ENCODE results near the gene SLX1A. TPM values are rescaled to one million over a fixed set of nuclear protein-coding genes. Genes with fewer than 3 reads are reported as not detected.
"Not testable (repeated sequence)": the region's sequence is repeated elsewhere in the genome, so short reads cannot be mapped to it uniquely, and the experiment has no call there.

SLX1A gene
- total RNA-seq, 4 donors from 2014 or later: 16.6 to 68.9 (median 29.6) TPM

- TF ChIP-seq CTCF (IDR thresholded peaks at IDR 0.05; ENCODE audit: low read depth): no peak
Measured at GRCh38 chr16:30186444-30186781, 7.3 kb upstream of the SLX1A start.

GRCh38 chr16:30186782-30187555 is 6.7 kb upstream of the SLX1A start:
- no peak for TF ChIP-seq CTCF (IDR thresholded peaks at IDR 0.05; ENCODE audit: low read depth)

GRCh38 chr16:30187556-30187865 is 6.2 kb upstream of the SLX1A start:
- no peak for TF ChIP-seq CTCF (IDR thresholded peaks at IDR 0.05; ENCODE audit: low read depth)

- no peak for TF ChIP-seq CTCF (IDR thresholded peaks at IDR 0.05; ENCODE audit: low read depth)
Measured at GRCh38 chr16:30187971-30188561, 5.6 kb upstream of the SLX1A start.

- not testable (repeated sequence) for TF ChIP-seq CTCF (IDR thresholded peaks at IDR 0.05; ENCODE audit: low read depth)
Measured at GRCh38 chr16:30199049-30199448, 5.4 kb downstream of the SLX1A start, which contains the start of gene SULT1A3. Gene SULT1A3 (plus strand): TSS chr16:30199255. CDS start chr16:30200729, 1,474 bp downstream.

Small RNA genes within 50 kb of the gene (small RNA-seq; reads per million reads assigned to genes)
- not detected for gene AC106782.4

Other genes starting within 250 kb of the SLX1A start
- 100 to 1,000 TPM in 3 of 4 donors, 10 to 100 TPM in 1; 53.8 to 149 (median 120) TPM for gene TMEM219, start 231.8 kb upstream of the SLX1A start, total RNA-seq
- gene TAOK2, start 220.0 kb upstream of the SLX1A start, total RNA-seq: 10 to 100 TPM; 25.7 to 87.0 (median 31.4) TPM
- 10 to 100 TPM; 11.9 to 15.3 (median 14.2) TPM for gene HIRIP3, start 198.3 kb upstream of the SLX1A start, total RNA-seq
- 10 to 100 TPM in 3 of 4 donors, 1 to 10 TPM in 1; 8.5 to 45.0 (median 24.3) TPM for gene INO80E, start 197.6 kb upstream of the SLX1A start, total RNA-seq
- gene DOC2A, start 182.8 kb upstream of the SLX1A start, total RNA-seq: under 1 TPM in 2 of 4 donors, not detected in 2; 0.66 to 0.85 TPM
- gene C16orf92, start 170.7 kb upstream of the SLX1A start, total RNA-seq: not detected
- not detected for gene TLCD3B, start 162.6 kb upstream of the SLX1A start, total RNA-seq
- 100 to 1,000 TPM; 526 to 986 (median 599) TPM for gene ALDOA, start 128.1 kb upstream of the SLX1A start, total RNA-seq
- gene PPP4C, start 117.9 kb upstream of the SLX1A start, total RNA-seq: 10 to 100 TPM; 38.2 to 46.6 (median 43.6) TPM
- gene TBX6, start 102.0 kb upstream of the SLX1A start, total RNA-seq: 1 to 10 TPM in 1 of 4 donors, under 1 TPM in 2, not detected in 1; 0.38 to 1.2 (median 0.44) TPM
- 100 to 1,000 TPM in 2 of 4 donors, 10 to 100 TPM in 2; 54.8 to 105 (median 96.5) TPM for gene YPEL3, start 97.7 kb upstream of the SLX1A start, total RNA-seq
- gene GDPD3, start 80.3 kb upstream of the SLX1A start, total RNA-seq: 1 to 10 TPM; 2.5 to 3.6 (median 2.8) TPM
- gene MAPK3, start 70.7 kb upstream of the SLX1A start, total RNA-seq: 10 to 100 TPM; 55.0 to 81.6 (median 76.9) TPM
- gene CORO1A, start 10.3 kb upstream of the SLX1A start, total RNA-seq: 10 to 100 TPM; 17.5 to 72.6 (median 40.5) TPM
- 100 to 1,000 TPM; 150 to 399 (median 240) TPM for gene BOLA2B, start 209 bp upstream of the SLX1A start, total RNA-seq
- 10 to 100 TPM in 2 of 4 donors, 1 to 10 TPM in 2; 5.1 to 22.5 (median 14.6) TPM for gene SULT1A3, start 5.4 kb downstream of the SLX1A start, total RNA-seq
- gene NPIPB13, start 54.6 kb downstream of the SLX1A start, total RNA-seq: 10 to 100 TPM in 1 of 4 donors, 1 to 10 TPM in 3; 2.4 to 10.9 (median 5.7) TPM
- gene CD2BP2, start 161.4 kb downstream of the SLX1A start, total RNA-seq: 10 to 100 TPM; 17.4 to 36.4 (median 30.5) TPM
- 10 to 100 TPM; 16.8 to 44.6 (median 18.8) TPM for gene TBC1D10B, start 176.6 kb downstream of the SLX1A start, total RNA-seq
- gene MYL11, start 180.9 kb downstream of the SLX1A start, total RNA-seq: not detected
- gene SEPTIN1, start 188.7 kb downstream of the SLX1A start, total RNA-seq: 1 to 10 TPM in 3 of 4 donors, under 1 TPM in 1; 0.33 to 4.4 (median 1.8) TPM
- 1 to 10 TPM; 2.1 to 5.7 (median 2.7) TPM for gene ZNF48, start 201.5 kb downstream of the SLX1A start, total RNA-seq
- 10 to 100 TPM in 3 of 4 donors, 1 to 10 TPM in 1; 8.2 to 18.6 (median 14.2) TPM for gene ZNF771, start 213.7 kb downstream of the SLX1A start, total RNA-seq
- 10 to 100 TPM in 3 of 4 donors, 1 to 10 TPM in 1; 8.8 to 20.1 (median 15.2) TPM for gene DCTPP1, start 236.2 kb downstream of the SLX1A start, total RNA-seq

Data from subcutaneous adipose tissue (tissue), 4 donors.